Measurements from ENCODE around the gene RIMS4. TPM values are rescaled to one million over a fixed set of nuclear protein-coding genes. Genes with fewer than 3 reads are reported as not detected.

Gene RIMS4
- total and polyA plus RNA-seq, 12 donors: 0.11 to 6.3 (median 0.78) TPM; not detected in 1

DNA sequence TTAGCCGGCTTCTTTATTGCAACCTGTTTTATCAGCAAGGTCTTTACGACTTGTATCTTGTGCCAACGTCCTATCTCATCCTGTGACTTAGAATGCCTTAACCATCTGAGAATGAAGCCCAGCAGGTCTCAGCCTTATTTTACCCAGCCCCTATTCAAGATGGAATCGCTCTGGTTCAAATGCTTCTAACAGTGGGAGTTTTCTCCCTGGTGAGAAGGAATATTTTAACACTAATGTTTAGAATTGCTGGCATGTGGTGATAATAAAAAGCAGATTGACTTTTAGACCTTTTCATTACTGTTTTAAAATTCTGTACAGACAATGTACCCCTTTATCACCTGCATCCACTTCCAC, 74.6 kb downstream of the RIMS4 start:
- peak overlapping the region in 1 of 5 donors; percentile 69 for H3K27ac ChIP-seq
- H3K27me3 ChIP-seq: no peaks in the 10 kb centered on the region
- no peaks in the 10 kb centered on the region for H3K9me3 ChIP-seq (replicated peaks in 1 of 3)
- 76 to 89% (median 83%) methylated on average over 4 of the region's 4 CpGs for WGBS, 4 donors
- no peaks in the 10 kb centered on the region for H3K36me3 ChIP-seq (replicated peaks in 1 of 2)
- peak overlapping the region in 1 of 4 donors; percentile 19 for H3K4me3 ChIP-seq
- peaks cover 0 to 8% of the 10 kb centered on the region in 2 donors for H3K4me1 ChIP-seq (replicated peaks in 1 of 2)
- intact Hi-C loops (cut with DNase I): loop anchor here in 1 of 2 donors (10.0 kb wide), 1 partner anchor 351 kb away; no protein-coding TSS in a partner anchor
- TF ChIP-seq POLR2A (IDR thresholded peaks at IDR 0.05): no peak
- TF ChIP-seq, protein P1, sequence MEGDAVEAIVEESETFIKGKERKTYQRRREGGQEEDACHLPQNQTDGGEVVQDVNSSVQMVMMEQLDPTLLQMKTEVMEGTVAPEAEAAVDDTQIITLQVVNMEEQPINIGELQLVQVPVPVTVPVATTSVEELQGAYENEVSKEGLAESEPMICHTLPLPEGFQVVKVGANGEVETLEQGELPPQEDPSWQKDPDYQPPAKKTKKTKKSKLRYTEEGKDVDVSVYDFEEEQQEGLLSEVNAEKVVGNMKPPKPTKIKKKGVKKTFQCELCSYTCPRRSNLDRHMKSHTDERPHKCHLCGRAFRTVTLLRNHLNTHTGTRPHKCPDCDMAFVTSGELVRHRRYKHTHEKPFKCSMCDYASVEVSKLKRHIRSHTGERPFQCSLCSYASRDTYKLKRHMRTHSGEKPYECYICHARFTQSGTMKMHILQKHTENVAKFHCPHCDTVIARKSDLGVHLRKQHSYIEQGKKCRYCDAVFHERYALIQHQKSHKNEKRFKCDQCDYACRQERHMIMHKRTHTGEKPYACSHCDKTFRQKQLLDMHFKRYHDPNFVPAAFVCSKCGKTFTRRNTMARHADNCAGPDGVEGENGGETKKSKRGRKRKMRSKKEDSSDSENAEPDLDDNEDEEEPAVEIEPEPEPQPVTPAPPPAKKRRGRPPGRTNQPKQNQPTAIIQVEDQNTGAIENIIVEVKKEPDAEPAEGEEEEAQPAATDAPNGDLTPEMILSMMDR (IDR thresholded peaks at IDR 0.05): no peak
- DNase-seq: no peak

DNA sequence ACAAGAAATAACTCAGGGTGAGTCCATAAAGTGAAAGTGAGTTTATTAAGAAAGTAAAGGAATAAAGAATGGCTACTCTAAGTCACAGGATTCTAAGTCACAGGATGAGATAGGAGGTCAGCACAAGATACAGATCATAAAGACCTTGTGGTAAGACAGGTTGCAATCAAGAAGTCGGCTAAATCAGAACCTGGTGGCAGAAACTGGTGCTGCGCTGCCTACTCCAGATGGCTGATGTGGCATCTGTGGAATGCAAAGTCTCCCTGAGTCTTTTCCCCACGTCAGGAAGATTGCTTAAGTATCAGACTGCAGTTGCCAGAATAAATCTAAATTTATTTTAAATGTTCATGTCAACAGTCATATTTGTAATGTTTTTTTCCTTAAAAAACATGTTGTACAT, 75.4 kb downstream of the RIMS4 start:
- no peak overlapping the region for H3K4me3 ChIP-seq
- intact Hi-C loops (cut with DNase I): loop anchor here in 1 of 2 donors (10.0 kb wide), 1 partner anchor 350 kb away; no protein-coding TSS in a partner anchor
- 66 to 81% (median 71%) methylated on average over 3 of the region's 3 CpGs for WGBS, 4 donors

DNA sequence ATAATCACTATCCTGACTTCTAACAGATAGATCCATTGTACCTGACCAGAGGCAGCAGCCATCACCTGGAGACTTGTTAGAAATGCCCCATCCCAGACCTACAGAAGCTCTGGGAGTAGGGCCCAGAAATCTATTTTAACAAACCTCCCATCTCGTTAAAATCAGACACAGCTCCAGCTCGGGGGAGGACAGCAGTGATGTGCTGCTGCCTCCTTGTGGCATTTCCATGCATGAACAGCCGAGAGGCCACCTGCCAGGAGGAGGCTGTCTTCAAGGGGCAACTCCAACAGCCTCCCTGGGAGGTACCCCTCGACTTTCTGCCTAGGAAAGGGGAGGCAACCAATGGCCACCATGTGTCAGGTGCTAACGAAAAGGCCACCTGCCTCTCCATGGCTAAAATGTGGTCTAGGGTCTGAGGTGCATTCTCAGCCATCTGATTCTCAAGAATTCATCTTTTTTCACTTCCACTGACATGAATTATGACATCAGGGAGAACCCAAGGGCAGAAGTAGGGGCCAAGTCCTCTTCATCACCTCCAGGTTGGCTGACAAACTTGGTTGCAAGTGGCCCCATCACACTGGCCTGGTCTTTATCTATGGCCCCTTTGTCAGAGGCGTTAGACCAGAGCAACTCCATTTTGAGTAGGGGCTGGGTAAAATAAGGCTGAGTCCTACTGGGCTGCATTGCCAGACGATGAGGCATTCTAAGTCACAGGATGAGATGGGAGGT, 76.8 kb downstream of the RIMS4 start:
- intact Hi-C loops (cut with DNase I): loop anchor here (2.0 to 10.0 kb wide), 3 partner anchors 47 to 349 kb away; no protein-coding TSS in a partner anchor
- Histone ChIP-seq H3K27ac (no peak overlapping the region), H3K4me1 (replicated peaks in 1 of 2) (peaks cover 14 to 20% of the 10 kb centered on the region in 2 donors), H3K27me3 (no peaks in the 10 kb centered on the region), H3K36me3 (replicated peaks in 1 of 2) (no peaks in the 10 kb centered on the region), H3K9me3 (replicated peaks in 1 of 3) (no peaks in the 10 kb centered on the region), H3K4me3 (no peak overlapping the region)
- TF ChIP-seq POLR2A (IDR thresholded peaks at IDR 0.05): no peak
- TF ChIP-seq, protein P1 (IDR thresholded peaks at IDR 0.05): peak; percentile 92 to 97 (median 96)
- DNase-seq: peak; percentile 66 to 88 (median 80)
- 18 to 31% (median 23%) methylated on average over 4 to 7 of the region's 7 CpGs for WGBS, 4 donors

More for the DNA sequence above, 75.4 kb downstream of the RIMS4 start:
- peaks cover 0 to 12% of the 10 kb centered on the region in 2 donors for H3K4me1 ChIP-seq (replicated peaks in 1 of 2)
- H3K27ac ChIP-seq: no peak overlapping the region
- no peak for DNase-seq
- no peaks in the 10 kb centered on the region for H3K36me3 ChIP-seq (replicated peaks in 1 of 2)
- no peaks in the 10 kb centered on the region for H3K9me3 ChIP-seq (replicated peaks in 1 of 3)
- TF ChIP-seq, protein P1 (IDR thresholded peaks at IDR 0.05): peak in 1 of 6 experiments; percentile 14
- TF ChIP-seq POLR2A (IDR thresholded peaks at IDR 0.05): no peak
- no peaks in the 10 kb centered on the region for H3K27me3 ChIP-seq

DNA sequence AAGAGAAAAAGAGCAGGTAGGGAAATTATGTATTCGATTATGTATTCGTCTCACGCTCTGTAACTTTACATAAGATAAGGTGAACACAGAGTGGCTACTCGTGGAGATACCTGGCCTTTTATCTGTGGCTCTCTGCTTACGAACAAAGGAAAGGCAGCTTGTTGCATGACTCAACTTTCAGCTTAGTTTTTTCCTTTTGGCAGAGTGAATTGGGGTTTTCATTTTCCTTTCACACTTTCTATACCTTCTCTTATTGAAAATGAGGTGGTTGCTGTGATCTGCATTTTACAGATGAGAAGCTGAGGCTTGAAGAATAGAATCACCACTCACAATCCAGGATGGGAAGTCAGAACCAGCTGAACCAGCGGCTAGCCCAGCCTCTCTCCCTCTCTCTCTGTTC, 78.0 kb downstream of the RIMS4 start:
- Histone ChIP-seq H3K9me3 (replicated peaks in 1 of 3) (no peaks in the 10 kb centered on the region), H3K4me3 (no peak overlapping the region), H3K27me3 (no peaks in the 10 kb centered on the region), H3K36me3 (replicated peaks in 1 of 2) (no peaks in the 10 kb centered on the region), H3K27ac (no peak overlapping the region), H3K4me1 (replicated peaks in 1 of 2) (peaks cover 16 to 20% of the 10 kb centered on the region in 2 donors)
- no peak for DNase-seq
- TF ChIP-seq, protein P1 (IDR thresholded peaks at IDR 0.05): no peak
- 65 to 73% (median 68%) methylated on average over 6 of the region's 6 CpGs for WGBS, 4 donors
- intact Hi-C loops (cut with DNase I): loop anchor here (2.0 to 10.0 kb wide), 3 partner anchors 46 to 348 kb away; no protein-coding TSS in a partner anchor
